SK-N-SH (cell line): ENCODE results near the gene GPR39. TPM values are rescaled to one million over a fixed set of nuclear protein-coding genes. Genes with fewer than 3 reads are reported as not detected.

Experiments used
- CTCF ChIA-PET: fragments of 300-600, 350-600 bp; formaldehyde crosslinking; extraction: SDS; loops from one replicate; lab custom pipeline; 2021; lab: Yijun Ruan, JAX
- POLR2A ChIA-PET: fragments of 350-600 bp; sonication (Branson Sonifier 250); formaldehyde crosslinking; extraction: SDS; loops from one replicate; lab custom pipeline; 2020; ENCODE audit warnings: antibody characterized with exemption, inconsistent platforms; lab: Yijun Ruan, JAX
- DNase-seq: peaks from one replicate; pipeline ENCODE4 v3.0.0; 2012
- H2AFZ ChIP-seq: fragments of 200-600 bp; sonication (generic); 2 replicates; pipeline ENCODE4 v1.8.1; 2016; ENCODE audit warnings: antibody characterized with exemption, mild to moderate bottlenecking, low read depth
- H3F3A ChIP-seq: fragments of 200-600 bp; sonication (generic); replicated peaks from 2 replicates; pipeline ENCODE3; 2016; ENCODE audit warnings: antibody characterized with exemption, mild to moderate bottlenecking; ENCODE audit not compliant: insufficient read depth
- H3K27ac ChIP-seq, 2 experiments: fragments of 200-500 bp in 1 of 2; fragments of 200-600 bp in 1 of 2; sonication (Bioruptor generic) in 1 of 2; sonication (generic), shearing (Covaris generic) in 1 of 2; 2 replicates each; pipeline versions ENCODE4 v1.5.1 to v1.6.1; 2014 to 2016; ENCODE audit warnings: low read depth in 2 of 2, inconsistent platforms in 1 of 2, low read length in 1 of 2, mild to moderate bottlenecking in 1 of 2, mixed read lengths in 1 of 2
- H3K27me3 ChIP-seq: fragments of 200-600 bp; sonication (generic), shearing (Covaris generic); 2 replicates; pipeline ENCODE4 v1.6.1; 2016; ENCODE audit warnings: mixed run types; ENCODE audit not compliant: insufficient read depth
- H3K36me3 ChIP-seq, 2 experiments: fragments of 200-500 bp in 1 of 2; fragments of 200-600 bp in 1 of 2; sonication (Bioruptor generic) in 1 of 2; sonication (generic) in 1 of 2; replicated peaks in 1 of 2; 2 replicates each; pipeline versions ENCODE3 to v1.5.1; 2014 to 2016; ENCODE audit warnings: low read length in 1 of 2, mild to moderate bottlenecking in 1 of 2; ENCODE audit not compliant: insufficient read depth in 2 of 2, control insufficient read depth in 1 of 2
- H3K4me1 ChIP-seq, 2 experiments: fragments of 200-500 bp in 1 of 2; fragments of 200-600 bp in 1 of 2; sonication (Bioruptor generic) in 1 of 2; sonication (generic), shearing (Covaris generic) in 1 of 2; 2 replicates each; pipeline versions ENCODE4 v1.5.1 to v1.6.1; 2014 to 2016; ENCODE audit warnings: low read depth in 1 of 2, low read length in 1 of 2, mixed run types in 1 of 2; ENCODE audit not compliant: insufficient read depth in 2 of 2, control insufficient read depth in 1 of 2
- H3K4me2 ChIP-seq: fragments of 200-600 bp; sonication (generic), shearing (Covaris generic); 2 replicates; pipeline ENCODE4 v1.6.1; 2017; ENCODE audit warnings: mixed run types
- H3K4me3 ChIP-seq, 2 experiments: fragments of 200-500 bp in 1 of 2; fragments of 200-600 bp in 1 of 2; sonication (Bioruptor generic) in 1 of 2; sonication (generic), shearing (Covaris generic) in 1 of 2; 2 replicates each; pipeline versions ENCODE4 v1.5.1 to v1.8.1; 2014 to 2016; ENCODE audit warnings: low read depth in 2 of 2, inconsistent platforms in 1 of 2, low read length in 1 of 2, mild to moderate bottlenecking in 1 of 2, mixed read lengths in 1 of 2, moderate library complexity in 1 of 2
- H3K79me2 ChIP-seq: fragments of 200-600 bp; sonication (generic); 2 replicates; pipeline ENCODE4 v1.8.1; 2017; ENCODE audit warnings: mild to moderate bottlenecking; ENCODE audit not compliant: insufficient read depth
- H3K9ac ChIP-seq: fragments of 200-600 bp; sonication (generic); 2 replicates; pipeline ENCODE4 v1.6.1; 2017; ENCODE audit warnings: mixed run types
- H3K9me2 ChIP-seq: fragments of 200-600 bp; sonication (generic); 2 replicates; pipeline ENCODE4 v1.6.1; 2017; ENCODE audit warnings: mixed run types
- H3K9me3 ChIP-seq: fragments of 200-600 bp; sonication (generic); 2 replicates; pipeline ENCODE4 v1.6.1; 2017; ENCODE audit warnings: mixed run types, mild to moderate bottlenecking, moderate library complexity
- H4K20me1 ChIP-seq: fragments of 200-600 bp; sonication (generic); 2 replicates; pipeline ENCODE4 v1.6.1; 2017; ENCODE audit warnings: mild to moderate bottlenecking, mixed run types; ENCODE audit not compliant: insufficient read depth
- EP300 ChIP-seq, 2 experiments: IDR thresholded peaks; 2 replicates each; pipeline versions ENCODE4 v1.4.0 to v1.6.1; 2012; ENCODE audit warnings: borderline replicate concordance in 1 of 2, low read depth in 1 of 2, low read length in 1 of 2
- FOXJ3 ChIP-seq: sonication (generic); formaldehyde crosslinking; IDR thresholded peaks from 2 replicates; pipeline ENCODE4 v1.5.1; 2020; ENCODE audit warnings: mild to moderate bottlenecking, missing genetic modification reagents
- GABPA ChIP-seq: IDR thresholded peaks from 2 replicates; pipeline ENCODE4 v1.4.0; 2012; ENCODE audit warnings: low read depth, mild to moderate bottlenecking
- MEF2A ChIP-seq: IDR thresholded peaks from 2 replicates; pipeline ENCODE4 v1.4.0; 2012; ENCODE audit warnings: low read depth, borderline replicate concordance
- POLR2AphosphoS5 ChIP-seq: IDR thresholded peaks from 2 replicates; pipeline ENCODE4 v1.6.1; 2012; ENCODE audit warnings: low read depth, low read length
- RAD21 ChIP-seq: IDR thresholded peaks from 2 replicates; pipeline ENCODE4 v1.6.1; 2012; ENCODE audit warnings: mild to moderate bottlenecking, low read length
- RCOR1 ChIP-seq: fragments of 150-350 bp; IDR thresholded peaks from 2 replicates; pipeline ENCODE4 v1.6.1; 2017; ENCODE audit warnings: antibody characterized with exemption, low read length
- RFX5 ChIP-seq: IDR thresholded peaks from 2 replicates; pipeline ENCODE4 v1.6.1; 2012; ENCODE audit warnings: mild to moderate bottlenecking, improper control_type of control experiment, low read length
- TAF1 ChIP-seq: IDR thresholded peaks from 2 replicates; pipeline ENCODE4 v1.6.1; 2012; ENCODE audit warnings: low read depth, mild to moderate bottlenecking, low read length, moderate library complexity, borderline replicate concordance
- USF1 ChIP-seq: IDR thresholded peaks from 2 replicates; pipeline ENCODE4 v1.4.0; 2012; ENCODE audit warnings: low read depth, borderline replicate concordance
- WGBS: methylation state at CpG from one replicate; pipeline ENCODE4 v1.1.6; 2017; ENCODE audit warnings: low lambda C conversion rate; 5-methylcytosine and 5-hydroxymethylcytosine counted together
- polyA plus RNA-seq, 3 experiments: library from polyadenylated mRNA; depleted of rRNA; stranded (reverse); fragments of >200 nt; gene quantifications; 2 replicates each; pipeline ENCODE4 v1.2.3, GENCODE V29; 2012
- TF ChIP-seq, protein P1 (sequence below): IDR thresholded peaks from 2 replicates; pipeline ENCODE4 v1.4.0; 2012; ENCODE audit warnings: low read depth, borderline replicate concordance

Gene GPR39
- polyA plus RNA-seq, 1 of the 3 experiments (the other 2 are of a cell fraction) = 2.3 TPM

DNA sequence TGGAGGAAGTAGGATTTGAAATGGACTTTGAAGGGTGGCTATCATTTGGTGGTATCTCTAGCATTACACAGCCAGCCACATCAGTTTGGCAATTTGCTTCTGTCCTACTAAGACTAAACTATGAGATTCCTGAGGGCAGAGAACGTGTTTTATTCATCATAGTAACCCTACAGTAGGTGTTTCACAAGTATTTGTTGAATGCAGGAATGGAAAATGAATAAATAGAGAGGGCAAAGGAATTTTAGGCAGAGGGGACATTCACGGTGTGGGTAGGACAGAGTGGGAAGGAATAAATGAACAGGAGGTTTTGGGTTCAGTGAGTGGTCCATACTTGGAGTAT is 15.7 kb upstream of the GPR39 start:
- ChIA-PET POLR2A (no interaction called here), CTCF (interaction anchor here (0.6 to 1.3 kb wide), 2 partner anchors 13 to 146 kb away, joined by 3 read pairs; no protein-coding TSS in a partner anchor)
- TF ChIP-seq RAD21 (no peak), POLR2AphosphoS5 (no peak), MEF2A (no peak), TAF1 (no peak), FOXJ3 (CRISPR knock-in tag) (no peak), EP300 (IDR thresholded peaks at IDR 0.05; ENCODE audit: borderline replicate concordance in 1 of 2, low read depth in 1 of 2, low read length in 1 of 2) (no peak), RFX5 (no peak), RCOR1 (no peak), USF1 (no peak)
- TF ChIP-seq, protein P1, sequence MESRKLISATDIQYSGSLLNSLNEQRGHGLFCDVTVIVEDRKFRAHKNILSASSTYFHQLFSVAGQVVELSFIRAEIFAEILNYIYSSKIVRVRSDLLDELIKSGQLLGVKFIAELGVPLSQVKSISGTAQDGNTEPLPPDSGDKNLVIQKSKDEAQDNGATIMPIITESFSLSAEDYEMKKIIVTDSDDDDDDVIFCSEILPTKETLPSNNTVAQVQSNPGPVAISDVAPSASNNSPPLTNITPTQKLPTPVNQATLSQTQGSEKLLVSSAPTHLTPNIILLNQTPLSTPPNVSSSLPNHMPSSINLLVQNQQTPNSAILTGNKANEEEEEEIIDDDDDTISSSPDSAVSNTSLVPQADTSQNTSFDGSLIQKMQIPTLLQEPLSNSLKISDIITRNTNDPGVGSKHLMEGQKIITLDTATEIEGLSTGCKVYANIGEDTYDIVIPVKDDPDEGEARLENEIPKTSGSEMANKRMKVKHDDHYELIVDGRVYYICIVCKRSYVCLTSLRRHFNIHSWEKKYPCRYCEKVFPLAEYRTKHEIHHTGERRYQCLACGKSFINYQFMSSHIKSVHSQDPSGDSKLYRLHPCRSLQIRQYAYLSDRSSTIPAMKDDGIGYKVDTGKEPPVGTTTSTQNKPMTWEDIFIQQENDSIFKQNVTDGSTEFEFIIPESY = no peak
- Histone ChIP-seq H3K9ac (no peak overlapping the region), H3K4me1 (no peaks in the 10 kb centered on the region), H4K20me1 (no peaks in the 10 kb centered on the region), H3K9me2 (no peaks in the 10 kb centered on the region), H3K4me3 (no peak overlapping the region), H3K4me2 (no peak overlapping the region), H3K36me3 (no peaks in the 10 kb centered on the region), H3K27me3 (no peaks in the 10 kb centered on the region), H3K9me3 (no peaks in the 10 kb centered on the region), H3F3A (no peaks in the 10 kb centered on the region), H2AFZ (no peak overlapping the region), H3K79me2 (no peaks in the 10 kb centered on the region), H3K27ac (no peak overlapping the region)
- WGBS = 20% methylated on average over 2 of the region's 2 CpGs
- DNase-seq = no peak

- Histone ChIP-seq H3K9ac (no peak overlapping the region), H3K4me1 (no peaks in the 10 kb centered on the region), H3K9me3 (no peaks in the 10 kb centered on the region), H3K27me3 (no peaks in the 10 kb centered on the region), H4K20me1 (no peaks in the 10 kb centered on the region), H3F3A (no peaks in the 10 kb centered on the region), H3K27ac (no peak overlapping the region), H3K4me2 (no peak overlapping the region), H2AFZ (no peak overlapping the region), H3K9me2 (no peaks in the 10 kb centered on the region), H3K4me3 (no peak overlapping the region)
- CTCF ChIA-PET = interaction anchor here (0.6 to 1.3 kb wide), 2 partner anchors 12 to 146 kb away, joined by 3 read pairs; no protein-coding TSS in a partner anchor
- POLR2A ChIA-PET = no interaction called here
- no peak for DNase-seq
- TF ChIP-seq TAF1 = no peak
- no peak for TF ChIP-seq GABPA
- TF ChIP-seq RFX5 = no peak
- TF ChIP-seq, all 33 proteins: peak for 0
- 65% methylated on average over 2 of the region's 2 CpGs for WGBS
- H3K79me2 ChIP-seq = no peaks in the 10 kb centered on the region
- no peaks in the 10 kb centered on the region for H3K36me3 ChIP-seq
Observed at GRCh38 chr2:132401326-132401725, 15.3 kb upstream of the GPR39 start.
